H9 (cell line): ENCODE results near the gene ZNF415. TPM values are rescaled to one million over a fixed set of nuclear protein-coding genes. Genes with fewer than 3 reads are reported as not detected.

Source experiments
- DNase-seq: peaks from one replicate; pipeline ENCODE4 v3.0.0-alpha.2; 2017
- H2AFZ ChIP-seq: one replicate; pipeline ENCODE4 v1.6.1; 2013; ENCODE audit warnings: mild to moderate bottlenecking, low read length, control low read depth, moderate library complexity
- H2AK5ac ChIP-seq: 2 replicates; pipeline ENCODE4 v1.6.1; 2013; ENCODE audit warnings: low read length, control low read depth, mixed read lengths; ENCODE audit not compliant: insufficient read length
- H2BK120ac ChIP-seq: one replicate; pipeline ENCODE4 v1.6.1; 2013; ENCODE audit warnings: low read depth, mild to moderate bottlenecking, low read length, control low read depth, inconsistent platforms; ENCODE audit not compliant: poor library complexity, severe bottlenecking
- H2BK12ac ChIP-seq: 2 replicates; pipeline ENCODE4 v1.6.1; 2013; ENCODE audit warnings: low read length, control low read depth, mixed read lengths, low read depth; ENCODE audit not compliant: insufficient read length
- H2BK15ac ChIP-seq: 2 replicates; pipeline ENCODE4 v1.6.1; 2013; ENCODE audit warnings: low read depth, low read length, control low read depth
- H2BK20ac ChIP-seq: one replicate; pipeline ENCODE4 v1.6.1; 2013; ENCODE audit warnings: low read depth, mild to moderate bottlenecking, low read length, control low read depth, inconsistent platforms; ENCODE audit not compliant: poor library complexity, severe bottlenecking
- H2BK5ac ChIP-seq: 2 replicates; pipeline ENCODE4 v1.6.1; 2013; ENCODE audit warnings: low read length, control low read depth, mixed read lengths; ENCODE audit not compliant: insufficient read length
- H3K14ac ChIP-seq: 2 replicates; pipeline ENCODE4 v1.6.1; 2013; ENCODE audit warnings: low read length, control low read depth; ENCODE audit not compliant: insufficient read depth
- H3K18ac ChIP-seq: 2 replicates; pipeline ENCODE4 v1.6.1; 2013; ENCODE audit warnings: low read depth, mild to moderate bottlenecking, mixed read lengths, low read length, control low read depth; ENCODE audit not compliant: insufficient read length
- H3K23ac ChIP-seq: 2 replicates; pipeline ENCODE4 v1.6.1; 2013; ENCODE audit warnings: low read length, control low read depth, mixed read lengths, low read depth; ENCODE audit not compliant: insufficient read length
- H3K23me2 ChIP-seq: 2 replicates; pipeline ENCODE4 v1.6.1; 2013; ENCODE audit warnings: low read depth, mild to moderate bottlenecking, mixed read lengths, low read length, control low read depth; ENCODE audit not compliant: insufficient read length, poor library complexity, severe bottlenecking
- H3K27ac ChIP-seq: 2 replicates; pipeline ENCODE4 v1.5.1; 2013; ENCODE audit warnings: low read length, control low read depth, mixed read lengths, low read depth; ENCODE audit not compliant: insufficient read length
- H3K27me3 ChIP-seq: 2 replicates; pipeline ENCODE4 v1.6.1; 2013; ENCODE audit warnings: low read length, control low read depth, inconsistent platforms; ENCODE audit not compliant: insufficient read depth
- H3K4ac ChIP-seq: 2 replicates; pipeline ENCODE4 v1.6.1; 2013; ENCODE audit warnings: low read depth, mild to moderate bottlenecking, control low read depth, inconsistent platforms, low read length, moderate library complexity
- H3K4me1 ChIP-seq: 2 replicates; pipeline ENCODE4 v1.6.1; 2013; ENCODE audit warnings: low read length, control low read depth, inconsistent platforms; ENCODE audit not compliant: insufficient read depth
- H3K4me2 ChIP-seq: 2 replicates; pipeline ENCODE4 v1.6.1; 2013; ENCODE audit warnings: low read length, control low read depth, mixed read lengths; ENCODE audit not compliant: insufficient read length, insufficient read depth
- H3K56ac ChIP-seq: 2 replicates; pipeline ENCODE4 v1.6.1; 2013; ENCODE audit warnings: low read depth, mild to moderate bottlenecking, mixed read lengths, low read length, control low read depth; ENCODE audit not compliant: insufficient read length
- H3K79me1 ChIP-seq: 2 replicates; pipeline ENCODE4 v1.6.1; 2013; ENCODE audit warnings: low read depth, mild to moderate bottlenecking, moderate library complexity, low read length, control low read depth, inconsistent platforms; ENCODE audit not compliant: insufficient read depth, poor library complexity, severe bottlenecking
- H3K79me2 ChIP-seq: 2 replicates; pipeline ENCODE4 v1.6.1; 2013; ENCODE audit warnings: low read length, control low read depth, inconsistent platforms; ENCODE audit not compliant: insufficient read depth
- H3K9ac ChIP-seq: 2 replicates; pipeline ENCODE4 v1.6.1; 2013; ENCODE audit warnings: low read length, control low read depth, mixed read lengths; ENCODE audit not compliant: insufficient read length; ENCODE audit errors: extremely low read depth
- H3K9me3 ChIP-seq: one replicate; pipeline ENCODE4 v1.6.1; 2013; ENCODE audit warnings: low read depth, low read length, inconsistent platforms; ENCODE audit not compliant: control insufficient read depth
- H3T11ph ChIP-seq: one replicate; pipeline ENCODE4 v1.6.1; 2013; ENCODE audit warnings: mild to moderate bottlenecking, low read length, control low read depth, inconsistent platforms
- H4K20me1 ChIP-seq: one replicate; pipeline ENCODE4 v1.6.1; 2013; ENCODE audit not compliant: control insufficient read depth, insufficient read length, insufficient read depth
- H4K5ac ChIP-seq: 2 replicates; pipeline ENCODE4 v1.6.1; 2013; ENCODE audit warnings: low read depth, mild to moderate bottlenecking, mixed read lengths, low read length, control low read depth; ENCODE audit not compliant: insufficient read length
- H4K8ac ChIP-seq: replicated peaks from 2 replicates; pipeline ENCODE4 v1.6.1; 2013; ENCODE audit warnings: low read length, control low read depth, mixed read lengths, low read depth; ENCODE audit not compliant: insufficient read length
- H4K91ac ChIP-seq: 2 replicates; pipeline ENCODE4 v1.6.1; 2013; ENCODE audit warnings: low read depth, mild to moderate bottlenecking, moderate library complexity, mixed read lengths, low read length, control low read depth; ENCODE audit not compliant: insufficient read length
- H3K27ac Mint-ChIP-seq, 3 experiments: 2 replicates in 2 of 3; 3 replicates in 1 of 3; pipeline ENCODE4 v1.8.0; 2020 to 2021; ENCODE audit warnings: mixed read lengths in 3 of 3, mild to moderate bottlenecking in 1 of 3, moderate library complexity in 1 of 3
- H3K27me3 Mint-ChIP-seq: 2 replicates; pipeline ENCODE4 v1.8.0; 2021; ENCODE audit warnings: low read depth, mild to moderate bottlenecking, moderate library complexity, mixed read lengths
- H3K36me3 Mint-ChIP-seq, 3 experiments: 2 replicates in 2 of 3; 3 replicates in 1 of 3; pipeline ENCODE4 v1.8.0; 2020 to 2021; ENCODE audit warnings: low read depth in 3 of 3, mixed read lengths in 3 of 3; ENCODE audit not compliant: insufficient read depth in 1 of 3
- H3K4me1 Mint-ChIP-seq, 2 experiments: 2 replicates each; pipeline ENCODE4 v1.8.0; 2020; ENCODE audit warnings: mixed read lengths in 2 of 2
- H3K4me3 Mint-ChIP-seq, 2 experiments: 2 replicates in 1 of 2; 3 replicates in 1 of 2; pipeline ENCODE4 v1.8.0; 2020 to 2021; ENCODE audit warnings: mild to moderate bottlenecking in 2 of 2, mixed read lengths in 2 of 2, moderate library complexity in 1 of 2
- H3K9me3 Mint-ChIP-seq, 2 experiments: 2 replicates in 1 of 2; 3 replicates in 1 of 2; pipeline ENCODE4 v1.8.0; 2020; ENCODE audit warnings: mild to moderate bottlenecking in 2 of 2, mixed read lengths in 2 of 2, moderate library complexity in 1 of 2
- CTCF ChIP-seq: fragments of 200-600 bp; sonication (generic); conservative IDR thresholded peaks from 3 replicates; pipeline ENCODE4 v1.8.0; 2021; ENCODE audit warnings: antibody characterized with exemption, mild to moderate bottlenecking
- WGBS: extraction: QIAGEN DNeasy Blood & Tissue Kit; methylation state at CpG from one replicate; pipeline ENCODE4 v1.1.7; 2013; ENCODE audit warnings: missing lambda C conversion rate, low lambda C conversion rate, mixed read lengths; ENCODE audit not compliant: insufficient read length; ENCODE audit errors: extremely low coverage; 5-methylcytosine and 5-hydroxymethylcytosine counted together
- total RNA-seq: library from RNA; stranded (reverse); gene quantifications from 2 replicates; pipeline ENCODE4 v1.2.1, GENCODE V29; 2021

The ZNF415 gene
- total RNA-seq, 1 experiment from 2014 or later: 12.3 TPM

GRCh38 chr19:53112286-53112685, 20.4 kb downstream of the ZNF415 start:
- no peak for DNase-seq
- H3K4me1 Mint-ChIP-seq: no peaks in the 10 kb centered on the region
- H3K9me3 ChIP-seq: no peaks in the 10 kb centered on the region
- H2BK5ac ChIP-seq: no peak overlapping the region
- no peak overlapping the region for H2BK15ac ChIP-seq
- no peak overlapping the region for H3K9ac ChIP-seq
- no peak for TF ChIP-seq CTCF
- H2BK120ac ChIP-seq: no peak overlapping the region
- peaks cover 8 to 9% of the 10 kb centered on the region in 2 experiments for H3K9me3 Mint-ChIP-seq
- no peak overlapping the region for H3K4me3 Mint-ChIP-seq
- no peak overlapping the region for H3K23ac ChIP-seq
- no peak overlapping the region for H4K8ac ChIP-seq
- no peaks in the 10 kb centered on the region for H3K27me3 ChIP-seq
- no peak overlapping the region for H3K14ac ChIP-seq
- H3K4ac ChIP-seq: no peak overlapping the region
- no peak overlapping the region for H2AFZ ChIP-seq
- H3K4me1 ChIP-seq: no peaks in the 10 kb centered on the region
- no peak overlapping the region for H3K27ac Mint-ChIP-seq
- no peak overlapping the region for H3K27ac ChIP-seq
- no peak overlapping the region for H3K4me2 ChIP-seq
- no peak overlapping the region for H2AK5ac ChIP-seq
- no peaks in the 10 kb centered on the region for H4K20me1 ChIP-seq
- no peaks in the 10 kb centered on the region for H3K23me2 ChIP-seq
- H3K18ac ChIP-seq: no peak overlapping the region
- H3K27me3 Mint-ChIP-seq: no peaks in the 10 kb centered on the region
- no peak overlapping the region for H4K91ac ChIP-seq
- H2BK12ac ChIP-seq: no peak overlapping the region
- WGBS: no CpG with 5 or more reads among the region's 2 CpGs
- H4K5ac ChIP-seq: no peak overlapping the region
- H3K36me3 Mint-ChIP-seq: peaks cover 44 to 67% (median 59%) of the 10 kb centered on the region in 3 experiments
- H3K79me2 ChIP-seq: no peaks in the 10 kb centered on the region
- no peak overlapping the region for H3K56ac ChIP-seq
- H3K79me1 ChIP-seq: no peaks in the 10 kb centered on the region
- H2BK20ac ChIP-seq: no peak overlapping the region
- H3T11ph ChIP-seq: no peak overlapping the region
